HUES64 (cell line): Measurements from ENCODE around the gene PLA2G4E.

ENCODE experiments used
- H3K27ac ChIP-seq: 2 replicates; pipeline ENCODE4 v1.7.0; 2013; ENCODE audit warnings: low read depth, low read length, inconsistent platforms
- H3K27me3 ChIP-seq: 2 replicates; pipeline ENCODE4 v1.6.1; 2013; ENCODE audit warnings: mild to moderate bottlenecking, low read length; ENCODE audit not compliant: insufficient read depth
- H3K36me3 ChIP-seq: 2 replicates; pipeline ENCODE4 v1.6.1; 2013; ENCODE audit warnings: mild to moderate bottlenecking, low read length; ENCODE audit not compliant: insufficient read depth
- H3K4me1 ChIP-seq: 2 replicates; pipeline ENCODE4 v1.6.1; 2013; ENCODE audit warnings: mild to moderate bottlenecking, low read length, moderate library complexity; ENCODE audit not compliant: insufficient read depth
- H3K4me3 ChIP-seq: 2 replicates; pipeline ENCODE4 v1.5.1; 2013; ENCODE audit warnings: mild to moderate bottlenecking, low read length, moderate library complexity
- H3K9ac ChIP-seq: 2 replicates; pipeline ENCODE4 v1.6.1; 2013; ENCODE audit warnings: mild to moderate bottlenecking, low read depth, low read length
- H3K9me3 ChIP-seq: 2 replicates; pipeline ENCODE4 v1.6.1; 2013; ENCODE audit warnings: low read depth, low read length; ENCODE audit not compliant: insufficient read depth
- WGBS: fragments of 150-250, 120-280 bp; methylation state at CpG from one replicate; pipeline ENCODE4 v1.1.7; 2013; ENCODE audit warnings: missing lambda C conversion rate; 5-methylcytosine and 5-hydroxymethylcytosine counted together

PLA2G4E gene

DNA sequence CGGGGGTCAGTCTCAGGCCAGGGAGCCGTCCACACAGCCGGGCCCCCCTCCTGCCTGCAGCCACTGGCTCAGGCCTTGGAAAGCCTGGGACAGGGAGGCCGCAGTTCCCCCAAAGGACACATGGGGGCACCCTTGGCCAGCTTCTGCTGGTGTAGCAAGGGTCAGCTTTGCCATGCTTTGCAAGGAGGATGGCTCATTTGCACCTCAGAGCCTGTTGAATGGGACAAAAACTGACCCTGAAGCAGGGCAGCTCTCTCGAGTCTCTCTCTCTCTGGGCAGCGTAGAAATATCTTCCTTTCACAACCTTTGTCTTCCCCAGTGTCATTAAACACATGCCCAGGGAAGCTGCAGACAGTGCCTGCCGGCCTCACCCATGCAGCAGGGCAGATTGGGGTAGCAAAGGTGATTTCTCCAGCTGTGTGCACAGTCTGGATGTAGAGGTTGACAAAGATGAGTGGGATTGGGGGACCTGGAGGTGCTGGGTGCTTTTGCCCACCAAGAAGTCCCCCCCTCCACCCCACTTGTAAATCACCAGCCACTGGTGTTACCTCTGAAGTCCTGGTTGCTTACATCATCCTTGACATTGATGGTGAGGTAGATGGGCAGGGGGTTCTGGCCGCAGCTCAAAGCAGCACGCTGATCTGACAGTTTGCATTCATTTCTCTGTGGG is 31.1 kb downstream of the PLA2G4E start:
- H3K4me3 ChIP-seq, result no peak overlapping the region
- H3K9me3 ChIP-seq, result no peaks in the 10 kb centered on the region
- H3K9ac ChIP-seq, result no peak overlapping the region
- no peaks in the 10 kb centered on the region for H3K36me3 ChIP-seq
- WGBS, result 32% methylated on average over 9 of the region's 9 CpGs
- no peaks in the 10 kb centered on the region for H3K27me3 ChIP-seq
- peaks cover 6% of the 10 kb centered on the region; the same call in 1 of the 2 replicates for H3K4me1 ChIP-seq
- no peak overlapping the region for H3K27ac ChIP-seq

DNA sequence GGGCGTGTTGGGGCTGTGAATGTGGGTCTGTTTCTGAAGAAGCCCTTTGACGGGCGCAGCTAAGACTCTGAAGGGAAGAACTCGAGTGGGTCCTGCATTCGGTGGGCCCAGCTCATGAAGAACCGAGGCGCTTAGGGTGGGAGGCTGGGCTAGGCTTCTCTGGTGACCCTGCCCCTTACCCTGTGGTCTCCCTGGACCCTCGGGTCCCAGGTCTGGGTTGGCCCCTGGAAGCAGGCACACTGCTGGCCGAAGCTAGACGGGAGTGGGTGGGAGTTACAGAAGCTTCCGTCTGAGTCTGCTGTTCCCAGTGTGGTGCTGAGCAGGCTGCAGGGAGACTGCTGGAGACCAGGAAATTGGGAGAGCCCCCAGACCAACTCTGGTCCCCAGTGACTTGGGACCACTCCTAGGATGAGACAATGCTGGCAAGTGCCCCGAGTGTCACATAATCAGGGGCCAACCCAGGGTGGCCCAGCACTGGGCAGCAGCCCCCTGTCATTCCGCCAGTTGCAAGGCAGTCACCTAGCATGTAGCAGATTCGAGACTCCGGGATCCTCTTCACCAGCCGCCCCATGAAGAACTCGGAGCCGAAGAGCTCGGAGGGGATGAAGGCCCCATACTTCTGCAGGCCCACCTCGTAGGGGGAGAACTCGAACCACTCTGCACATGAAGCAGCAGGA is 31.8 kb downstream of the PLA2G4E start:
- H3K4me3 ChIP-seq, result no peak overlapping the region
- no peaks in the 10 kb centered on the region for H3K9me3 ChIP-seq
- no peak overlapping the region for H3K9ac ChIP-seq
- peaks cover 6% of the 10 kb centered on the region; the same call in 1 of the 2 replicates for H3K4me1 ChIP-seq
- H3K36me3 ChIP-seq, result no peaks in the 10 kb centered on the region
- WGBS, result 78% methylated on average over 21 of the region's 21 CpGs
- H3K27me3 ChIP-seq, result no peaks in the 10 kb centered on the region
- H3K27ac ChIP-seq, result no peak overlapping the region

DNA sequence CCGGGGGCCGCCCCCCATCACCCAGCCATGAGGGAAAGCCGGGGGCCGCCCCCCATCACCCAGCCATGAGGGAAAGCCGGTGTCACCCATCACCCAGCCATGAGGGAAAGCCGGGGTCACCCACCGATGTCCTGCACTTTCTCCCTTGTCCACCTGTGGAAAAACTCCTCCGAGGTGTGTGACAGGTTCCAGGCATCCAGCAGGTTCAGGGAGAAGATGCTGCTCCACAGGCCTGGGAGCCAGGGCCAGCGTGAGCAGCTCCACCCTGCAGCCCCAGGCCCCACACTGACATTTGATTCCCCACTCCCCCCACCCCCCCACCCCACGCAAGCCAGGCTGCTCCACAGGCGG is 32.9 kb downstream of the PLA2G4E start:
- no peaks in the 10 kb centered on the region for H3K9me3 ChIP-seq
- 90% methylated on average over 10 of the region's 11 CpGs for WGBS
- H3K27ac ChIP-seq, result no peak overlapping the region
- H3K27me3 ChIP-seq, result no peaks in the 10 kb centered on the region
- no peaks in the 10 kb centered on the region for H3K36me3 ChIP-seq
- no peak overlapping the region for H3K9ac ChIP-seq
- H3K4me1 ChIP-seq, result peaks cover 6% of the 10 kb centered on the region; the same call in 1 of the 2 replicates
- no peak overlapping the region for H3K4me3 ChIP-seq

- Histone ChIP-seq H3K27me3 (no peaks in the 10 kb centered on the region), H3K4me1 (peaks cover 6% of the 10 kb centered on the region; the same call in 1 of the 2 replicates), H3K9me3 (no peaks in the 10 kb centered on the region), H3K27ac (no peak overlapping the region), H3K4me3 (no peak overlapping the region), H3K9ac (no peak overlapping the region), H3K36me3 (no peaks in the 10 kb centered on the region)
- WGBS, result 90% methylated on average over 14 of the region's 17 CpGs
Observed at GRCh38 chr15:41987246-41987924, 33.5 kb downstream of the PLA2G4E start.

- H3K27ac ChIP-seq, result no peak overlapping the region
- H3K4me1 ChIP-seq, result peaks cover 6% of the 10 kb centered on the region; the same call in 1 of the 2 replicates
- no peaks in the 10 kb centered on the region for H3K9me3 ChIP-seq
- no peak overlapping the region for H3K4me3 ChIP-seq
- H3K27me3 ChIP-seq, result no peaks in the 10 kb centered on the region
- H3K36me3 ChIP-seq, result no peaks in the 10 kb centered on the region
- WGBS, result 92% methylated on average over 19 of the region's 19 CpGs
- no peak overlapping the region for H3K9ac ChIP-seq
Observed at GRCh38 chr15:41985236-41986160, 35.3 kb downstream of the PLA2G4E start.

DNA sequence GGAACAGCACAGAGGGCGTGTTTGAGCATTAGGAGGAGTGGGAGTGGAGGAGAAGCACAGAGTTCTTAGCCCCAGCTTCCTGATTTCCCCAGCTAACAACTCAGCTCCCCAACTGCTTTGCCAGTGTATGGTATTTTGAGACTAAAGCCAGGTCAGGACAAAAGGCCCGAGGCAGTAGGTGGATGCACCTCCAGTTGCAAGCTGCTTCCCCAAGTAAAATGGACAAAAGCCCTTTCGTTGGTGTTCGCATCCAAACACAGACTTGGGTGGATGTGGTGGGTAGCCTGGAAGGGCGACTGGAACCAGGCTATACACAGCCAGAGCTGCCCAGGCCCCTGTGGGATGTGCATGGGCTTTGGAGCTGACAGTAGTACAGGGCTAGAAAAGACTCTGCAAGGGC is 36.2 kb downstream of the PLA2G4E start:
- Histone ChIP-seq H3K9me3 (no peaks in the 10 kb centered on the region), H3K27ac (no peak overlapping the region), H3K4me3 (no peak overlapping the region), H3K36me3 (no peaks in the 10 kb centered on the region), H3K4me1 (no peaks in the 10 kb centered on the region), H3K9ac (no peak overlapping the region), H3K27me3 (no peaks in the 10 kb centered on the region)
- WGBS, result 85% methylated on average over 5 of the region's 5 CpGs

- no peak overlapping the region for H3K4me3 ChIP-seq
- no peak overlapping the region; the same call in 1 of the 2 replicates for H3K9ac ChIP-seq
- H3K27ac ChIP-seq, result no peak overlapping the region
- H3K27me3 ChIP-seq, result no peaks in the 10 kb centered on the region
- 94% methylated on average over 17 of the region's 17 CpGs for WGBS
- no peaks in the 10 kb centered on the region for H3K4me1 ChIP-seq
- H3K9me3 ChIP-seq, result no peaks in the 10 kb centered on the region
- H3K36me3 ChIP-seq, result no peaks in the 10 kb centered on the region
Observed at GRCh38 chr15:41983621-41984571, 36.9 kb downstream of the PLA2G4E start.

DNA sequence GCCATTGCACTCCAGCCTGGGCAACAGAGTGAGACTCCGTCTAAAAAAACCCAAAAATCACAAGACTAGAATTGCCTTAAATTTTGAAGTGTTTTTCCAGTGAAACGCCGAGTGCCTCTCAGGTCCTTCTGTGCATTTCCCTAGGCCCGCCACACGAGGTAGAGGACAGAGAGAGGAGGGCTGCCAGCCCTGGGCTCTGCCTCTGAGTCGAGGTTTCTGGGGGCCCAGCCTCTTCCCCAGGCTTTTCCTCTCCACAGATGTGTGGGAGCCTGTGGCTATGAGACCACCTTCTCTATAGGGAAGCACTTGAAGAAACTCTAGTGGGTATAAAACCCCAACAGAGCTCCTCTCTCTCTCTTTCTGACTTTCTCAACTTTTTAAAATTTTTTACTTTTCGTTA is 37.6 kb downstream of the PLA2G4E start:
- Histone ChIP-seq H3K36me3 (no peaks in the 10 kb centered on the region), H3K27me3 (no peaks in the 10 kb centered on the region), H3K27ac (no peak overlapping the region), H3K9ac (no peak overlapping the region; the same call in 1 of the 2 replicates), H3K9me3 (no peaks in the 10 kb centered on the region), H3K4me3 (no peak overlapping the region), H3K4me1 (no peaks in the 10 kb centered on the region)
- WGBS, result 74% methylated on average over 7 of the region's 7 CpGs

DNA sequence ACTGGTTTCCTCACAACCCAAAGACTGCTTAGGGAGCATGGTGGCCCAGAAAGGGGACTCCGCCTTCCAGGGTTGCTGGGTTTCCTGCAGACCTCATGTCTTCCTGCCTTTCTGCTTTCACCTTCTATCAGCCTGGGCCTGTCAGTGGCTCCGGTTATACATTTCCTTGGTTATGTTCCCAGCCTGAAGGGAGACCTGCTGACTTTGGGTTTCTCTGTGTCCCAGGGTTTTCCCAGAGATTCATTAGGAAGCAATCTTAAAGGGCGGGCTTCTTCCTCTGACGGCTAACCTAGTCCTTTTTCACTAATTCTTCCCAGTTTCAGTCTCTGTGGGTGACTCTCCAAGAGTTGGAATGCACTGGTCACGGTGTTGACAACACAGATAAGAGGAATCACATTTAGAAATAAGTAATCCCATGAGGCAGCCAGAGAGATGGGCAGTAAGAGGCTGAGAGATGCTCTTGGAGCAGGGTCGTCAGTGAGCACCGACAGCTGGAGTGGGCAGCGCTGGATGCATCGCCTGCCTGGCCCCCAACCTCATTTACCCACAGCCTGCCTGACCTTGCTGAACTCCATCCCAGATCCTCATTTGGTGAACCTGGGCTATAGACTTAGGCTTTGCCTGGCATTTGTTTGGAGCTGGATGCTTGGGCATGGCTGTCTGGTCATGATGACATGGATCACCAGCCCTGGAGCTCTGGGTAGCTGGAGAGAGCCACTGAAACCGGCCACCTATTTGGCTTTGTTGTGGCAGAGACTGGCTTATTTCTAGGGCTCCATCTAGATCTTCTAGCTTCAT is 38.5 kb downstream of the PLA2G4E start:
- Histone ChIP-seq H3K27me3 (no peaks in the 10 kb centered on the region), H3K27ac (no peak overlapping the region), H3K9me3 (no peaks in the 10 kb centered on the region), H3K36me3 (no peaks in the 10 kb centered on the region), H3K4me1 (no peaks in the 10 kb centered on the region), H3K4me3 (no peak overlapping the region), H3K9ac (no peak overlapping the region)
- WGBS, result 93% methylated on average over 10 of the region's 10 CpGs
